ENCODE results near the gene PNMA8A. TPM values are rescaled to one million over a fixed set of nuclear protein-coding genes. Genes with fewer than 3 reads are reported as not detected.
A peak's percentile ranks its signal among the peaks of the same experiment; 100 is the strongest.

PNMA8A gene
- total and polyA plus RNA-seq, 2 donors from 2014 or later = 12.5 to 16.2 TPM

DNA sequence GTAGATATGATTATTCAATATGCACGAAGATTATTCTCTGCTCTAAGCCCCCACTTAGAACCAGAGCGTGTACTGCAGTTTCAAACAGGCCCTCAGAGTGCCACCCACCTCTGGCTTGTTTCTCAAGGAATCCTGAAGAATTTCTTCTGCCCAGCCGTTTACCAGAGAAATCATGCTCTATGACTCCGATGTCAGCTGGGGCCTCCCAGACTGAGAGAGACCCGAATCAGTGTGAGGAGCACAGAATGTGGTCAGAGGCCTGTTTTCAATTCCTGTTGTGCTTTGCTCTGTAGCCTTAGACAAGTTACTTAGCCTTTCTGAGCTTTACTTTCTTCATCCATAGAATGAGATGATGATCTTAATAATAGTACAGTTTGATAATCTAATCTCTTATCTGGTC, 48.2 kb downstream of the PNMA8A start:
- FAIRE-seq (no peak), DNase-seq (peak in 1 of 5 donors; percentile 2)
- H3K27me3 ChIP-seq (ENCODE audit: control insufficient read depth, insufficient read depth, low read length) = no peaks in the 10 kb centered on the region
- H3K9ac ChIP-seq (ENCODE audit: low read length in 3 of 3) = no peak overlapping the region
- H3K36me3 ChIP-seq (ENCODE audit: control insufficient read depth in 2 of 3, insufficient read depth in 3 of 3, low read length in 3 of 3) = no peaks in the 10 kb centered on the region
- TF ChIP-seq, protein P1, sequence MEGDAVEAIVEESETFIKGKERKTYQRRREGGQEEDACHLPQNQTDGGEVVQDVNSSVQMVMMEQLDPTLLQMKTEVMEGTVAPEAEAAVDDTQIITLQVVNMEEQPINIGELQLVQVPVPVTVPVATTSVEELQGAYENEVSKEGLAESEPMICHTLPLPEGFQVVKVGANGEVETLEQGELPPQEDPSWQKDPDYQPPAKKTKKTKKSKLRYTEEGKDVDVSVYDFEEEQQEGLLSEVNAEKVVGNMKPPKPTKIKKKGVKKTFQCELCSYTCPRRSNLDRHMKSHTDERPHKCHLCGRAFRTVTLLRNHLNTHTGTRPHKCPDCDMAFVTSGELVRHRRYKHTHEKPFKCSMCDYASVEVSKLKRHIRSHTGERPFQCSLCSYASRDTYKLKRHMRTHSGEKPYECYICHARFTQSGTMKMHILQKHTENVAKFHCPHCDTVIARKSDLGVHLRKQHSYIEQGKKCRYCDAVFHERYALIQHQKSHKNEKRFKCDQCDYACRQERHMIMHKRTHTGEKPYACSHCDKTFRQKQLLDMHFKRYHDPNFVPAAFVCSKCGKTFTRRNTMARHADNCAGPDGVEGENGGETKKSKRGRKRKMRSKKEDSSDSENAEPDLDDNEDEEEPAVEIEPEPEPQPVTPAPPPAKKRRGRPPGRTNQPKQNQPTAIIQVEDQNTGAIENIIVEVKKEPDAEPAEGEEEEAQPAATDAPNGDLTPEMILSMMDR (IDR thresholded peaks at IDR 0.05; ENCODE audit: borderline replicate concordance, extremely low read depth, insufficient read depth) = no peak
- no peaks in the 10 kb centered on the region for H3K9me3 ChIP-seq (ENCODE audit: control insufficient read depth in 2 of 3, insufficient read depth in 1 of 3, low read length in 3 of 3)
- H3K4me3 ChIP-seq (ENCODE audit: low read length in 3 of 3) = no peak overlapping the region
- H3K4me1 ChIP-seq (ENCODE audit: control insufficient read depth in 2 of 3, insufficient read depth in 2 of 3, low read depth in 1 of 3, low read length in 3 of 3) = peaks cover 2 to 9% (median 4%) of the 10 kb centered on the region in 3 donors
- intact Hi-C loops (cut with DNase I) = no loop called here
- H3K27ac ChIP-seq (ENCODE audit: low read depth in 2 of 2, low read length in 2 of 2) = no peak overlapping the region

DNA sequence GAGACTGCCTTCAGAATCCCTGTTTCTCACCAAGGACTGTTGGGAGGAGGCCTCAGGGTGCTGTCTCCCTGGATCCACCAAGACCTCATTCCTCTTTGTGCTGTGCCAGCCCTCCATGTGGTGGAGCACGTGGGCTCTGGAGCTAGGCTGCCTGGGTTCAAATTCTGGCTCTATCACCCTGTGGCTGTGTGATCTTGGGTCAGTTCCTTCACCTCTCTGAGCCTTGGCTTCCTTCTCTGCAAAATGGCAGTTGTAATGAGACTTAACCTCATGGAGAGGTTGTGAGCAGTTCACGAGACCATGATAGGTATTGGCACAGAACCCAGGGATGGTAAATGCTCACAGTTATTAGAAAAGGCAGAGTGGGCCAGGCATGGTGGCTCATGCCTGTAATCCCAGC, 49.0 kb downstream of the PNMA8A start:
- H3K27me3 ChIP-seq (ENCODE audit: control insufficient read depth, insufficient read depth, low read length) = no peaks in the 10 kb centered on the region
- no peak overlapping the region for H3K4me3 ChIP-seq (ENCODE audit: low read length in 3 of 3)

DNA sequence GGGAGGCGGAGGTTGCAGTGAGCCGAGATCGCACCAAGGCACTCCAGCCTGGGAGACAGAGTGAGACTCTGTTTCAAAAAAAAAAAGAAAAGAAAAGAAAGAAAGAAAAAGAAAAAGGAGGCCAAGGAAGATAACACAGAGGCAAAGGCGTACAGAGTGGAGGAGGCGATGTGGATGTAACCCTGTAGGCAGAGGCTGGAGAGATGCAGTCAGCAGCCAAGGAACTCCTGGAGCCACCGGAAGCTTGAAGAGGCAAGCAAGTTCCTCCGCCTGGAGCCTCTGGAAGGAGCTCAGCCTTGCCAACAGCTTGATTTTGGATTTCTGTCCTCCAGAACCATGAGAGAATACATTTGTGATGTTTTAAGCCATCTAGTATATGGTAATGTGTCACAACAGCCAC, 51.3 kb downstream of the PNMA8A start:
- no peak for FAIRE-seq
- H3K27ac ChIP-seq (ENCODE audit: low read depth in 2 of 2, low read length in 2 of 2) = no peak overlapping the region
- intact Hi-C loops (cut with DNase I) = no loop called here
- no peak overlapping the region for H3K9ac ChIP-seq (ENCODE audit: low read length in 3 of 3)
- DNase-seq = peak in 1 of 5 donors; percentile 25
- TF ChIP-seq, protein P1 (IDR thresholded peaks at IDR 0.05; ENCODE audit: borderline replicate concordance, extremely low read depth, insufficient read depth) = no peak
- H3K36me3 ChIP-seq (ENCODE audit: control insufficient read depth in 2 of 3, insufficient read depth in 3 of 3, low read length in 3 of 3) = no peaks in the 10 kb centered on the region
- H3K9me3 ChIP-seq (ENCODE audit: control insufficient read depth in 2 of 3, insufficient read depth in 1 of 3, low read length in 3 of 3) = no peaks in the 10 kb centered on the region
- no peaks in the 10 kb centered on the region for H3K27me3 ChIP-seq (ENCODE audit: control insufficient read depth, insufficient read depth, low read length)
- no peak overlapping the region for H3K4me3 ChIP-seq (ENCODE audit: low read length in 3 of 3)
- H3K4me1 ChIP-seq (ENCODE audit: control insufficient read depth in 2 of 3, insufficient read depth in 2 of 3, low read depth in 1 of 3, low read length in 3 of 3) = no peaks in the 10 kb centered on the region

More for the DNA sequence above, 49.0 kb downstream of the PNMA8A start:
- intact Hi-C loops (cut with DNase I) = no loop called here
- Histone ChIP-seq H3K9me3 (ENCODE audit: control insufficient read depth in 2 of 3, insufficient read depth in 1 of 3, low read length in 3 of 3) (no peaks in the 10 kb centered on the region), H3K9ac (ENCODE audit: low read length in 3 of 3) (no peak overlapping the region), H3K27ac (ENCODE audit: low read depth in 2 of 2, low read length in 2 of 2) (no peak overlapping the region), H3K36me3 (ENCODE audit: control insufficient read depth in 2 of 3, insufficient read depth in 3 of 3, low read length in 3 of 3) (no peaks in the 10 kb centered on the region), H3K4me1 (ENCODE audit: control insufficient read depth in 2 of 3, insufficient read depth in 2 of 3, low read depth in 1 of 3, low read length in 3 of 3) (peaks cover 2 to 9% (median 4%) of the 10 kb centered on the region in 3 donors)
- TF ChIP-seq, protein P1 (IDR thresholded peaks at IDR 0.05; ENCODE audit: borderline replicate concordance, extremely low read depth, insufficient read depth) = no peak
- FAIRE-seq (no peak), DNase-seq (peak in 1 of 5 donors; percentile 10)

Other genes starting within 250 kb of the PNMA8A start
- not detected for gene IGFL1, start 241.8 kb downstream of the PNMA8A start, total RNA-seq
- gene IGFL1, start 241.8 kb downstream of the PNMA8A start, polyA plus RNA-seq (ENCODE audit: insufficient read depth, low read depth, low replicate concordance) = not detected
- 40.4 TPM for gene HIF3A, start 174.5 kb downstream of the PNMA8A start, total RNA-seq
- gene HIF3A, start 174.5 kb downstream of the PNMA8A start, polyA plus RNA-seq (ENCODE audit: insufficient read depth, low read depth, low replicate concordance) = 3.3 TPM
- 63.7 TPM for gene PPP5C, start 124.5 kb downstream of the PNMA8A start, total RNA-seq
- gene PPP5C, start 124.5 kb downstream of the PNMA8A start, polyA plus RNA-seq (ENCODE audit: insufficient read depth, low read depth, low replicate concordance) = 54.3 TPM
- 18.9 TPM for gene CCDC8, start 58.0 kb downstream of the PNMA8A start, total RNA-seq
- gene CCDC8, start 58.0 kb downstream of the PNMA8A start, polyA plus RNA-seq (ENCODE audit: insufficient read depth, low read depth, low replicate concordance) = 21.0 TPM
- gene PNMA8C, start 42.6 kb downstream of the PNMA8A start, total RNA-seq = 0.09 TPM
- 0.09 TPM for gene PNMA8C, start 42.6 kb downstream of the PNMA8A start, polyA plus RNA-seq (ENCODE audit: insufficient read depth, low read depth, low replicate concordance)
- 1.3 TPM for gene PNMA8B, start 24.3 kb upstream of the PNMA8A start, total RNA-seq
- 0.67 TPM for gene PNMA8B, start 24.3 kb upstream of the PNMA8A start, polyA plus RNA-seq (ENCODE audit: insufficient read depth, low read depth, low replicate concordance)
- gene CALM3, start 129.8 kb upstream of the PNMA8A start, total RNA-seq = 217 TPM
- 350 TPM for gene CALM3, start 129.8 kb upstream of the PNMA8A start, polyA plus RNA-seq (ENCODE audit: insufficient read depth, low read depth, low replicate concordance)
- gene PTGIR, start 153.5 kb upstream of the PNMA8A start, total RNA-seq = 10.1 TPM
- gene PTGIR, start 153.5 kb upstream of the PNMA8A start, polyA plus RNA-seq (ENCODE audit: insufficient read depth, low read depth, low replicate concordance) = 7.5 TPM
- not detected for gene GNG8, start 164.6 kb upstream of the PNMA8A start, total RNA-seq
- not detected for gene GNG8, start 164.6 kb upstream of the PNMA8A start, polyA plus RNA-seq (ENCODE audit: insufficient read depth, low read depth, low replicate concordance)
- 10.4 TPM for gene DACT3, start 189.6 kb upstream of the PNMA8A start, total RNA-seq
- gene DACT3, start 189.6 kb upstream of the PNMA8A start, polyA plus RNA-seq (ENCODE audit: insufficient read depth, low read depth, low replicate concordance) = 5.4 TPM
- 69.8 TPM for gene PRKD2, start 245.6 kb upstream of the PNMA8A start, total RNA-seq
- gene PRKD2, start 245.6 kb upstream of the PNMA8A start, polyA plus RNA-seq (ENCODE audit: insufficient read depth, low read depth, low replicate concordance) = 26.7 TPM